ENCODE data around the gene ADH7.

DNA sequence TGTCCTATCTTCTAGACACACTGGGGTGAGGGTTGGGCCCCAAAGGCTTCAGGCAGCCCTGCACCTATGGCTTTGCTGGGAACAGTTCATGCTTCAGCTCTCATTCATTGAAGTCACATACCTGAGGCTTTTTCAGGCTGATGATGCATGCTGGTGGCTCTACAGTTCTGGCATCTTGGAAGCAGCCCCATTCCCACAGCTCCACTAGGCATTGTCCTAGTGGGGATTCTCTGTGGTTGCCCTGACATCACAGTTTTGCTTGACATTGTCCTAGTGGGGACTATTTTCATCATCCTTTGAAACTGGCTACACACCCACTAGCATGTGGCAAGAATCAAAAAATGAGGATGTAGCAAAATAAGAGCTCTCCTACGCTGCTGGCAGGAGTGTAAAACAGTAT lies 38.0 kb upstream of the ADH7 start:
- TF ChIP-seq, protein P1, sequence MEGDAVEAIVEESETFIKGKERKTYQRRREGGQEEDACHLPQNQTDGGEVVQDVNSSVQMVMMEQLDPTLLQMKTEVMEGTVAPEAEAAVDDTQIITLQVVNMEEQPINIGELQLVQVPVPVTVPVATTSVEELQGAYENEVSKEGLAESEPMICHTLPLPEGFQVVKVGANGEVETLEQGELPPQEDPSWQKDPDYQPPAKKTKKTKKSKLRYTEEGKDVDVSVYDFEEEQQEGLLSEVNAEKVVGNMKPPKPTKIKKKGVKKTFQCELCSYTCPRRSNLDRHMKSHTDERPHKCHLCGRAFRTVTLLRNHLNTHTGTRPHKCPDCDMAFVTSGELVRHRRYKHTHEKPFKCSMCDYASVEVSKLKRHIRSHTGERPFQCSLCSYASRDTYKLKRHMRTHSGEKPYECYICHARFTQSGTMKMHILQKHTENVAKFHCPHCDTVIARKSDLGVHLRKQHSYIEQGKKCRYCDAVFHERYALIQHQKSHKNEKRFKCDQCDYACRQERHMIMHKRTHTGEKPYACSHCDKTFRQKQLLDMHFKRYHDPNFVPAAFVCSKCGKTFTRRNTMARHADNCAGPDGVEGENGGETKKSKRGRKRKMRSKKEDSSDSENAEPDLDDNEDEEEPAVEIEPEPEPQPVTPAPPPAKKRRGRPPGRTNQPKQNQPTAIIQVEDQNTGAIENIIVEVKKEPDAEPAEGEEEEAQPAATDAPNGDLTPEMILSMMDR (IDR thresholded peaks at IDR 0.05), result no peak
- no peak for TF ChIP-seq EP300 (IDR thresholded peaks at IDR 0.05)

Measured in upper lobe of left lung (tissue), 4 donors.